PC-9 (cell line): Measurements from ENCODE around the gene ZNF3. TPM values are rescaled to one million over a fixed set of nuclear protein-coding genes. Genes with fewer than 3 reads are reported as not detected.

ENCODE experiments used
- BruUV-seq: library from RNA; stranded (reverse); fragments of 400-500 nt; replicated peaks from 2 replicates; lab custom pipeline; 2021; lab: Mats Ljungman, UMichigan
- CTCF ChIA-PET: fragments of 300-600 bp; sonication (Branson Sonifier 250); formaldehyde crosslinking; loops from one replicate; lab custom pipeline; 2022; ENCODE audit warnings: antibody characterized with exemption; lab: Charles Lee
- POLR2A ChIA-PET: fragments of 300-600 bp; sonication (Branson Sonifier 250); formaldehyde crosslinking; loops from one replicate; lab custom pipeline; 2022; ENCODE audit warnings: antibody characterized with exemption; ENCODE audit not compliant: unreplicated experiment; lab: Charles Lee
- DNase-seq, 2 experiments: peaks; one replicate each; pipeline versions ENCODE4 v3.0.0 to v3.0.0-alpha.2; 2015 to 2022; ENCODE audit warnings: mixed read lengths in 1 of 2
- H2AFZ ChIP-seq: fragments of 200-600 bp; sonication (generic); 2 replicates; pipeline ENCODE4 v1.8.1; 2017; ENCODE audit warnings: antibody characterized with exemption
- H3F3A ChIP-seq: fragments of 200-600 bp; sonication (generic); 2 replicates; pipeline ENCODE4 v1.8.1; 2017; ENCODE audit warnings: antibody characterized with exemption, mild to moderate bottlenecking, low read depth; ENCODE audit not compliant: insufficient read depth
- H3K27ac ChIP-seq: fragments of 200-600 bp; sonication (generic); 2 replicates; pipeline ENCODE4 v1.6.1; 2016; ENCODE audit warnings: mixed run types
- H3K27me3 ChIP-seq: fragments of 200-600 bp; sonication (generic); 2 replicates; pipeline ENCODE4 v1.6.1; 2016; ENCODE audit warnings: low read depth, mixed run types; ENCODE audit not compliant: insufficient read depth
- H3K36me3 ChIP-seq: fragments of 200-600 bp; sonication (generic); 2 replicates; pipeline ENCODE4 v1.6.1; 2016; ENCODE audit warnings: low read depth, mixed run types
- H3K4me1 ChIP-seq: fragments of 200-600 bp; sonication (generic); replicated peaks from 2 replicates; pipeline ENCODE4 v1.6.1; 2016; ENCODE audit warnings: mixed run types; ENCODE audit not compliant: insufficient read depth
- H3K4me2 ChIP-seq: fragments of 200-600 bp; sonication (generic); 2 replicates; pipeline ENCODE4 v1.6.1; 2017; ENCODE audit warnings: mixed run types
- H3K4me3 ChIP-seq: fragments of 200-600 bp; sonication (generic); 2 replicates; pipeline ENCODE4 v1.6.1; 2016; ENCODE audit warnings: mixed run types
- H3K79me2 ChIP-seq: fragments of 200-600 bp; sonication (generic); 2 replicates; pipeline ENCODE4 v1.6.1; 2017; ENCODE audit warnings: low read depth, mixed run types
- H3K9me2 ChIP-seq: fragments of 200-600 bp; sonication (generic); 2 replicates; pipeline ENCODE4 v1.8.1; 2017; ENCODE audit warnings: mild to moderate bottlenecking; ENCODE audit not compliant: insufficient read depth
- H3K9me3 ChIP-seq: fragments of 200-600 bp; sonication (generic); 2 replicates; pipeline ENCODE4 v1.8.1; 2016; ENCODE audit warnings: low read depth; ENCODE audit not compliant: insufficient read depth
- H4K20me1 ChIP-seq: fragments of 200-600 bp; sonication (generic); 2 replicates; pipeline ENCODE4 v1.8.1; 2017; ENCODE audit not compliant: insufficient read depth
- CTCF ChIP-seq: fragments of 200-600 bp; sonication (generic); conservative IDR thresholded peaks from 2 replicates; pipeline ENCODE4 v1.6.1; 2017; ENCODE audit warnings: mixed run types, antibody characterized with exemption, mild to moderate bottlenecking, moderate library complexity
- EZH2 ChIP-seq: fragments of 200-600 bp; sonication (generic); IDR thresholded peaks from 2 replicates; pipeline ENCODE4 v1.8.0; 2017; ENCODE audit warnings: antibody characterized with exemption, low read depth
- intact Hi-C: fragments of 100-400 bp; cut with micrococcal nuclease; formaldehyde crosslinking; loops from one replicate; pipeline ENCODE4 v1.10.0; 2022; ENCODE audit not compliant: unreplicated experiment
- total RNA-seq: library from RNA; stranded (reverse); gene quantifications from 2 replicates; pipeline ENCODE4 v1.2.3, GENCODE V29; 2021

ZNF3 gene
- total RNA-seq, 1 experiment from 2014 or later: 39.0 TPM

- peaks cover 22% of the 10 kb centered on the region; the same call in 1 of the 2 replicates for H4K20me1 ChIP-seq
- no peak for DNase-seq
- H3K9me2 ChIP-seq: no peaks in the 10 kb centered on the region
- BruUV-seq: no TSS peak
- intact Hi-C loops: no loop called here
- ChIA-PET POLR2A (no interaction called here), CTCF (no interaction called here)
- TF ChIP-seq EZH2 (no peak), CTCF (no peak)
- peaks cover 37% of the 10 kb centered on the region for H3K36me3 ChIP-seq
- H3K4me1 ChIP-seq: peaks cover 10% of the 10 kb centered on the region
- H3K4me3 ChIP-seq: no peak overlapping the region
- no peak overlapping the region for H2AFZ ChIP-seq
- H3K4me2 ChIP-seq: no peak overlapping the region
- H3F3A ChIP-seq: peaks cover 91% of the 10 kb centered on the region
- peaks cover 27% of the 10 kb centered on the region for H3K79me2 ChIP-seq
- H3K27ac ChIP-seq: no peak overlapping the region
- no peaks in the 10 kb centered on the region for H3K9me3 ChIP-seq
- no peaks in the 10 kb centered on the region for H3K27me3 ChIP-seq
Measured at GRCh38 chr7:100093498-100093897, 12.0 kb upstream of the ZNF3 start.

- Histone ChIP-seq H3K4me2 (no peak overlapping the region), H3K79me2 (peaks cover 22% of the 10 kb centered on the region), H3F3A (peaks cover 86% of the 10 kb centered on the region), H3K4me3 (no peak overlapping the region), H2AFZ (no peak overlapping the region), H4K20me1 (peaks cover 22% of the 10 kb centered on the region; the same call in 1 of the 2 replicates), H3K36me3 (peaks cover 32% of the 10 kb centered on the region), H3K4me1 (peaks cover 14% of the 10 kb centered on the region), H3K9me2 (no peaks in the 10 kb centered on the region), H3K27me3 (no peaks in the 10 kb centered on the region), H3K9me3 (no peaks in the 10 kb centered on the region), H3K27ac (no peak overlapping the region)
- intact Hi-C loops: no loop called here
- DNase-seq: no peak
- POLR2A ChIA-PET: no interaction called here
- CTCF ChIA-PET: no interaction called here
- TF ChIP-seq EZH2 (no peak), CTCF (no peak)
- BruUV-seq: TSS peak; percentile 1
Measured at GRCh38 chr7:100093054-100093453, 11.5 kb upstream of the ZNF3 start.

- BruUV-seq: no TSS peak
- Histone ChIP-seq H2AFZ (no peak overlapping the region), H3F3A (peaks cover 84% of the 10 kb centered on the region), H3K9me3 (no peaks in the 10 kb centered on the region), H3K9me2 (no peaks in the 10 kb centered on the region), H3K4me3 (no peak overlapping the region), H3K36me3 (peaks cover 20% of the 10 kb centered on the region), H3K79me2 (peaks cover 10% of the 10 kb centered on the region), H4K20me1 (peaks cover 22% of the 10 kb centered on the region; the same call in 1 of the 2 replicates), H3K4me2 (no peak overlapping the region), H3K4me1 (peaks cover 26% of the 10 kb centered on the region), H3K27ac (no peak overlapping the region), H3K27me3 (no peaks in the 10 kb centered on the region)
- ChIA-PET POLR2A (interaction anchor here (0.5 kb wide), 1 partner anchor 9 kb away, joined by 5 read pairs; no protein-coding TSS in a partner anchor), CTCF (interaction anchor here (0.6 kb wide), 1 partner anchor 13 kb away, joined by 3 read pairs; no protein-coding TSS in a partner anchor)
- TF ChIP-seq CTCF (no peak), EZH2 (no peak)
- DNase-seq: peak in 1 of 2 experiments; percentile 41
- intact Hi-C loops: no loop called here
Measured at GRCh38 chr7:100091411-100092181, 10.1 kb upstream of the ZNF3 start.
